ENCODE measurements around the gene SPOCK1.

GRCh38 chr5:137101544-137101943, 397.6 kb downstream of the SPOCK1 start:
- TF ChIP-seq CTCF (conservative IDR thresholded peaks at IDR 0.05; ENCODE audit: low read depth, low read length): no peak
- TF ChIP-seq EZH2 (IDR thresholded peaks at IDR 0.05; ENCODE audit: low read length, unreplicated experiment): no peak
